Neural progenitor cell (in vitro differentiated cells): Measurements from ENCODE around the gene SLX4.

ENCODE experiments used
- EZH2 ChIP-seq: fragments of 200-600 bp; sonication (generic); IDR thresholded peaks from 2 replicates; pipeline ENCODE4 v1.6.1; 2017; ENCODE audit warnings: antibody characterized with exemption, mild to moderate bottlenecking, moderate library complexity
- TF ChIP-seq, protein P1 (sequence below): fragments of 200-600 bp; sonication (generic); IDR thresholded peaks from 2 replicates; pipeline ENCODE4 v1.5.1; 2017; ENCODE audit warnings: antibody characterized with exemption, mild to moderate bottlenecking

DNA sequence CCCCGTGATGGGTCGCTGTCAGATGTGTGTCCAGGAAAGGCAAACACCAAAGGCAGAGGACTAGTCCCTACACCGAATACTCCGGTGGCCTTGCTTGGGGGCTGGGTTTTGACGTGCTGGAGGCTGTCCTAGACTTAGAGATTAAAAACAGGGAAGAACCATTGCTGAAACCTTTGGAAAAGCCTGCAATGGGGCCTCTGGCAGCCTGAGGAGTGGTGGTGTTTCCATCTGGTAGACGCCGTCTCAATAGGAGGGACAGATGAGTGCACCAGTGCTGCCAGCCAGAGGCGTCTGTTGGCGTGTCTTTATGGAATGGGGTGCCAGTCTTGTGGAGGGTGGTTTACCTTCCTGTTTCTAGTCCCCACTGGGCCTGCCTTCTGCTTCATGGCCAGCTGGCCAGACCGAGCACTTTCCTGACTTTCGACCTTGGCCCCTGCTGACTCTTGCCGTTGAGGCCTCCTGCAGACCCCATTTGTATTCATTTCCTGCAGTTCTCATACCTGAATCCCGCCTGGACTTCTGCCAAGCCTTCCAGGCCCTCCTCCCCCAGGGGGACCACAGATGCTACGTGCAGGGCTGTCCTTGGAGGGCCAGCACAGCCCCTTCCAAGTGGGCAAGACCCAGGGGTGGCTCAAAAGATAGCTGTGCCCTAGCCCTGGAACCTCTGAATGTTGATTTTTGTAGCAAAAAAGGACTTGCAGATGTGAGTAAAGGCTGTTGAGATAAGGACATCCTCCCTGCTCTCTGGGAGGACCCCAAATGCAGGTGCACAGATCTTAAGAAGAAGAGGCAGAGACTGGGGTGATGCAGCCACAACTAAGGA is 41.2 kb upstream of the SLX4 start:
- TF ChIP-seq, protein P1, sequence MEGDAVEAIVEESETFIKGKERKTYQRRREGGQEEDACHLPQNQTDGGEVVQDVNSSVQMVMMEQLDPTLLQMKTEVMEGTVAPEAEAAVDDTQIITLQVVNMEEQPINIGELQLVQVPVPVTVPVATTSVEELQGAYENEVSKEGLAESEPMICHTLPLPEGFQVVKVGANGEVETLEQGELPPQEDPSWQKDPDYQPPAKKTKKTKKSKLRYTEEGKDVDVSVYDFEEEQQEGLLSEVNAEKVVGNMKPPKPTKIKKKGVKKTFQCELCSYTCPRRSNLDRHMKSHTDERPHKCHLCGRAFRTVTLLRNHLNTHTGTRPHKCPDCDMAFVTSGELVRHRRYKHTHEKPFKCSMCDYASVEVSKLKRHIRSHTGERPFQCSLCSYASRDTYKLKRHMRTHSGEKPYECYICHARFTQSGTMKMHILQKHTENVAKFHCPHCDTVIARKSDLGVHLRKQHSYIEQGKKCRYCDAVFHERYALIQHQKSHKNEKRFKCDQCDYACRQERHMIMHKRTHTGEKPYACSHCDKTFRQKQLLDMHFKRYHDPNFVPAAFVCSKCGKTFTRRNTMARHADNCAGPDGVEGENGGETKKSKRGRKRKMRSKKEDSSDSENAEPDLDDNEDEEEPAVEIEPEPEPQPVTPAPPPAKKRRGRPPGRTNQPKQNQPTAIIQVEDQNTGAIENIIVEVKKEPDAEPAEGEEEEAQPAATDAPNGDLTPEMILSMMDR: no peak
- TF ChIP-seq EZH2: no peak
